Left lung (tissue), 10 donors: ENCODE data around the gene KRT77. TPM values are rescaled to one million over a fixed set of nuclear protein-coding genes. Genes with fewer than 3 reads are reported as not detected.

Experiments used
- ATAC-seq: fragments of 200-7000 bp; cut with Tn5 transposase; one replicate; pipeline ENCODE4 v1.9.1; 2020; ENCODE audit warnings: moderate library complexity
- DNase-seq, 4 donors: peaks; one replicate each; pipeline ENCODE4 v3.0.0-alpha.2; 2013 to 2020
- H3K27ac ChIP-seq, 2 donors: fragments of 200-600 bp; sonication (generic) in 1 of 2; one replicate each; pipeline versions ENCODE4 v1.5.0 to v1.8.0; 2020 to 2021
- H3K27me3 ChIP-seq, 2 donors: fragments of 200-600 bp; sonication (generic) in 1 of 2; one replicate each; pipeline versions ENCODE4 v1.5.0 to v1.8.0; 2020 to 2021
- H3K36me3 ChIP-seq, 2 donors: fragments of 200-600 bp; sonication (generic) in 1 of 2; one replicate each; pipeline versions ENCODE4 v1.5.0 to v1.8.0; 2020 to 2021
- H3K4me1 ChIP-seq, 2 donors: fragments of 200-600 bp; one replicate each; pipeline ENCODE4 v1.8.0; 2021
- H3K4me3 ChIP-seq, 2 donors: fragments of 200-600 bp; sonication (generic) in 1 of 2; one replicate each; pipeline versions ENCODE4 v1.5.0 to v1.8.0; 2020 to 2021; ENCODE audit warnings: mild to moderate bottlenecking in 1 of 2
- H3K9me3 ChIP-seq, 2 donors: fragments of 200-600 bp; sonication (generic) in 1 of 2; one replicate each; pipeline versions ENCODE4 v1.5.0 to v1.8.0; 2020 to 2021
- CTCF ChIP-seq, 2 donors: fragments of 200-600 bp; sonication (generic) in 1 of 2; IDR thresholded peaks; one replicate each; pipeline versions ENCODE4 v1.5.0 to v1.8.0; 2021; ENCODE audit warnings: antibody characterized with exemption in 2 of 2
- intact Hi-C, 2 donors: fragments of 100-400 bp; cut with DNase I; formaldehyde crosslinking; loops; one replicate each; pipeline versions ENCODE4 v1.11.2 to v1.14.2; 2022
- polyA plus RNA-seq, 6 donors: library from polyadenylated mRNA; unstranded; fragments of 120-200 nt; gene quantifications; one replicate each; pipeline ENCODE4 v1.2.1, GENCODE V29; 2013; ENCODE audit not compliant: insufficient read length in 6 of 6
- total RNA-seq, 2 donors: library from RNA; stranded (reverse); fragmentation: NEBNext Ultra II Directional; extraction: Animal tissue kit (Norgen Biotek cat#: 25700); gene quantifications; one replicate each; pipeline ENCODE4 v1.2.1, GENCODE V29; 2021
- donor health status: DM: no; HTN: yes; CAD: no.
- donor health status: DM: no; HTN: no; CAD: no.

The KRT77 gene
- total and polyA plus RNA-seq, 8 donors: not detected

GRCh38 chr12:52740584-52740983, 37.3 kb upstream of the KRT77 start:
- H3K4me3 ChIP-seq: no peak overlapping the region
- no peak for ATAC-seq
- intact Hi-C loops: no loop called here
- no peaks in the 10 kb centered on the region for H3K4me1 ChIP-seq
- H3K27ac ChIP-seq: no peak overlapping the region
- no peaks in the 10 kb centered on the region for H3K9me3 ChIP-seq
- DNase-seq: no peak
- peaks cover 0 to 61% of the 10 kb centered on the region in 2 donors for H3K27me3 ChIP-seq
- TF ChIP-seq CTCF (IDR thresholded peaks at IDR 0.05): no peak
- no peaks in the 10 kb centered on the region for H3K36me3 ChIP-seq

GRCh38 chr12:52739963-52740362, 36.6 kb upstream of the KRT77 start:
- intact Hi-C loops: no loop called here
- ATAC-seq: no peak
- no peak overlapping the region for H3K27ac ChIP-seq
- no peaks in the 10 kb centered on the region for H3K36me3 ChIP-seq
- H3K27me3 ChIP-seq: peaks cover 0 to 61% of the 10 kb centered on the region in 2 donors
- no peak for DNase-seq
- TF ChIP-seq CTCF (IDR thresholded peaks at IDR 0.05): no peak
- no peaks in the 10 kb centered on the region for H3K9me3 ChIP-seq
- no peak overlapping the region for H3K4me3 ChIP-seq
- no peaks in the 10 kb centered on the region for H3K4me1 ChIP-seq

GRCh38 chr12:52735816-52736632, 32.7 kb upstream of the KRT77 start:
- no peak overlapping the region for H3K4me3 ChIP-seq
- intact Hi-C loops: no loop called here
- H3K36me3 ChIP-seq: no peaks in the 10 kb centered on the region
- DNase-seq (no peak), ATAC-seq (no peak)
- H3K9me3 ChIP-seq: no peaks in the 10 kb centered on the region
- H3K27me3 ChIP-seq: peaks cover 0 to 65% of the 10 kb centered on the region in 2 donors
- no peak overlapping the region for H3K27ac ChIP-seq
- H3K4me1 ChIP-seq: no peaks in the 10 kb centered on the region
- TF ChIP-seq CTCF (IDR thresholded peaks at IDR 0.05): no peak

- Histone ChIP-seq H3K27me3 (peaks cover 0 to 65% of the 10 kb centered on the region in 2 donors), H3K27ac (no peak overlapping the region), H3K36me3 (no peaks in the 10 kb centered on the region), H3K4me3 (no peak overlapping the region), H3K4me1 (no peaks in the 10 kb centered on the region), H3K9me3 (no peaks in the 10 kb centered on the region)
- intact Hi-C loops: no loop called here
- DNase-seq: no peak
- TF ChIP-seq CTCF (IDR thresholded peaks at IDR 0.05): no peak
- ATAC-seq: no peak
Observed at GRCh38 chr12:52735106-52735505, 31.8 kb upstream of the KRT77 start.

GRCh38 chr12:52730793-52731192, 27.5 kb upstream of the KRT77 start:
- Histone ChIP-seq H3K4me3 (no peak overlapping the region), H3K36me3 (no peaks in the 10 kb centered on the region), H3K9me3 (no peaks in the 10 kb centered on the region), H3K27me3 (peaks cover 0 to 69% of the 10 kb centered on the region in 2 donors), H3K27ac (no peak overlapping the region), H3K4me1 (no peaks in the 10 kb centered on the region)
- intact Hi-C loops: no loop called here
- DNase-seq (no peak), ATAC-seq (no peak)
- TF ChIP-seq CTCF (IDR thresholded peaks at IDR 0.05): no peak
